ENCODE measurements around the gene SEPTIN1.
A peak's percentile ranks its signal among the peaks of the same experiment; 100 is the strongest.

- peak in 1 of 3 experiments; percentile 24 for TF ChIP-seq CTCF (IDR thresholded peaks at IDR 0.05)
- peak; percentile 68 to 78 for TF ChIP-seq POLR2AphosphoS5 (IDR thresholded peaks at IDR 0.05)
- TF ChIP-seq POLR2A (IDR thresholded peaks at IDR 0.05; ENCODE audit: low read depth): no peak
Measured at GRCh38 chr16:30378236-30379157, 3.9 kb downstream of the SEPTIN1 start.

Measured in esophagus muscularis mucosa (tissue), 3 donors.